LNCaP clone FGC (cell line): ENCODE results near the gene CCDC102A.

ENCODE experiments used
- DNase-seq: peaks from one replicate; pipeline ENCODE4 v3.0.0-alpha.2; 2011; ENCODE audit warnings: low read depth
- H3K4me3 ChIP-seq: 2 replicates; pipeline ENCODE4 v1.5.1; 2011; ENCODE audit warnings: mild to moderate bottlenecking, low read depth, low read length, control low read depth
- CTCF ChIP-seq: IDR thresholded peaks from 2 replicates; pipeline ENCODE4 v1.5.1; 2012; ENCODE audit warnings: mild to moderate bottlenecking; ENCODE audit not compliant: control insufficient read depth, insufficient read depth; ENCODE audit errors: extremely low read depth

CCDC102A gene

DNA sequence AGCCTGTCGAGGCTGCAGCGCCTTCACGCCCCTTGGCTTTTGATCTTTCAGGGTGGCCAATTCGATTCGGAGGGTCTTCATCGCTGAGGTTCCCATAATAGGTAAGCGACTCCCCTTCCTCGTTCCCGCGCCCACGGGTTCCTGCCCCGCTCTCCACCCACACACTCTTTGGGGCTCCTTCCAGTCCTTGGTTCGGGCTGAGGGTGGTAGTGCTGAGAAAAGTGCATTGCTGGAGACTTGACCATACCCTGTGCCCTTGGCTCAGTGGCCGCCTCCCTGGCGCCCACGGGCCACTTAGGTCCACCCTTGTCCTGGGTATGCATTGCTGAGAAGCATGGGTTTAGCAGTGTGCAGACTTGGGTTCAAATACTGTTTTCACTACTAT, 73.4 kb downstream of the CCDC102A start:
- no peak for DNase-seq
- no peak for TF ChIP-seq CTCF
- H3K4me3 ChIP-seq, result peak overlapping the region; percentile 94

GRCh38 chr16:57462209-57462977, 74.0 kb downstream of the CCDC102A start, which contains the start of gene POLR2C:
Gene POLR2C (plus strand): TSS chr16:57462679. CDS start chr16:57462725, 46 bp downstream.
- H3K4me3 ChIP-seq, result peak within 1 kb of the TSS; percentile 94
- peak; percentile 49 for DNase-seq
- TF ChIP-seq CTCF, result peak; percentile 99
